CD14-positive monocyte (primary cell): Measurements from ENCODE around the gene CDK4. TPM values are rescaled to one million over a fixed set of nuclear protein-coding genes. Genes with fewer than 3 reads are reported as not detected.

Experiments
- DNase-seq, 3 donors: peaks; one replicate each; pipeline ENCODE4 v3.0.0-alpha.2; 2011 to 2022
- H2AFZ ChIP-seq: 2 replicates; pipeline ENCODE4 v1.6.0; 2012; ENCODE audit warnings: mild to moderate bottlenecking, low read depth, low read length, inconsistent platforms; ENCODE audit not compliant: insufficient read depth, poor library complexity, severe bottlenecking
- H3K27ac ChIP-seq, 2 donors: 1 replicate in 1 of 2; 2 replicates in 1 of 2; pipeline ENCODE4 v1.5.1; 2012 to 2013; ENCODE audit warnings: low read length in 2 of 2, control low read depth in 1 of 2, inconsistent platforms in 1 of 2, low read depth in 1 of 2, mild to moderate bottlenecking in 1 of 2
- H3K27me3 ChIP-seq, 2 donors: one replicate each; pipeline versions ENCODE4 v1.6.0 to v1.6.1; 2011 to 2013; ENCODE audit warnings: low read length in 2 of 2; ENCODE audit not compliant: control insufficient read depth in 2 of 2, insufficient read depth in 2 of 2
- H3K36me3 ChIP-seq, 2 donors: replicated peaks in 1 of 2; 1 replicate in 1 of 2; 2 replicates in 1 of 2; pipeline versions ENCODE4 v1.5.1 to v1.6.1; 2012 to 2013; ENCODE audit warnings: low read length in 2 of 2, control low read depth in 1 of 2, inconsistent platforms in 1 of 2, mild to moderate bottlenecking in 1 of 2; ENCODE audit not compliant: insufficient read depth in 2 of 2, control insufficient read depth in 1 of 2
- H3K4me1 ChIP-seq, 2 donors: 1 replicate in 1 of 2; 2 replicates in 1 of 2; pipeline versions ENCODE4 v1.5.1 to v1.6.1; 2012 to 2013; ENCODE audit warnings: low read length in 2 of 2, control low read depth in 1 of 2, inconsistent platforms in 1 of 2, mild to moderate bottlenecking in 1 of 2, moderate library complexity in 1 of 2; ENCODE audit not compliant: insufficient read depth in 2 of 2, control insufficient read depth in 1 of 2
- H3K4me2 ChIP-seq: replicated peaks from 2 replicates; pipeline ENCODE3; 2012; ENCODE audit warnings: low read length, moderate library complexity, mild to moderate bottlenecking; ENCODE audit not compliant: poor library complexity, severe bottlenecking; ENCODE audit errors: extremely low read depth
- H3K4me3 ChIP-seq, 3 experiments: fragments of 200-600 bp in 1 of 3; sonication (generic) in 1 of 3; replicated peaks in 1 of 3; 1 replicate in 2 of 3; 2 replicates in 1 of 3; pipeline ENCODE4 v1.5.1; 2011 to 2013; ENCODE audit warnings: low read length in 3 of 3, mild to moderate bottlenecking in 3 of 3, control low read depth in 2 of 3, low read depth in 2 of 3, inconsistent platforms in 1 of 3, moderate library complexity in 1 of 3
- H3K79me2 ChIP-seq: 2 replicates; pipeline ENCODE4 v1.6.0; 2012; ENCODE audit warnings: mild to moderate bottlenecking, control low read depth, inconsistent platforms, low read length, moderate library complexity; ENCODE audit not compliant: insufficient read depth
- H3K9ac ChIP-seq: 2 replicates; pipeline ENCODE4 v1.6.0; 2017; ENCODE audit warnings: low read length, mild to moderate bottlenecking; ENCODE audit not compliant: insufficient read depth, poor library complexity, severe bottlenecking
- H3K9me3 ChIP-seq, 2 donors: replicated peaks in 1 of 2; 1 replicate in 1 of 2; 2 replicates in 1 of 2; pipeline versions ENCODE4 v1.5.1 to v1.6.1; 2012 to 2013; ENCODE audit warnings: low read length in 2 of 2, control low read depth in 1 of 2; ENCODE audit not compliant: control insufficient read depth in 1 of 2, insufficient read depth in 1 of 2
- H4K20me1 ChIP-seq: 2 replicates; pipeline ENCODE4 v1.6.0; 2012; ENCODE audit warnings: mild to moderate bottlenecking, low read length, control low read depth, moderate library complexity; ENCODE audit not compliant: insufficient read depth
- H3K27ac Mint-ChIP-seq, 7 donors: one replicate each; pipeline ENCODE4 v1.8.0; 2020; ENCODE audit warnings: mild to moderate bottlenecking in 7 of 7, mixed read lengths in 7 of 7, moderate library complexity in 6 of 7, inconsistent platforms in 2 of 7
- H3K27me3 Mint-ChIP-seq, 3 donors: one replicate each; pipeline ENCODE4 v1.8.0; 2021 to 2022; ENCODE audit warnings: low read depth in 3 of 3, mild to moderate bottlenecking in 3 of 3, mixed read lengths in 3 of 3, moderate library complexity in 3 of 3, inconsistent platforms in 1 of 3
- H3K36me3 Mint-ChIP-seq, 2 donors: one replicate each; pipeline ENCODE4 v1.8.0; 2020; ENCODE audit warnings: mixed read lengths in 2 of 2, inconsistent platforms in 1 of 2, mild to moderate bottlenecking in 1 of 2
- H3K4me1 Mint-ChIP-seq: one replicate; pipeline ENCODE4 v1.8.0; 2020; ENCODE audit warnings: mild to moderate bottlenecking, mixed read lengths
- H3K4me3 Mint-ChIP-seq, 2 donors: one replicate each; pipeline ENCODE4 v1.8.0; 2020; ENCODE audit warnings: mild to moderate bottlenecking in 2 of 2, mixed read lengths in 2 of 2, moderate library complexity in 1 of 2
- H3K9me3 Mint-ChIP-seq, 7 donors: one replicate each; pipeline ENCODE4 v1.8.0; 2020 to 2022; ENCODE audit warnings: mixed read lengths in 7 of 7, mild to moderate bottlenecking in 6 of 7, moderate library complexity in 6 of 7, inconsistent platforms in 2 of 7
- WGBS: methylation state at CpG from one replicate; pipeline ENCODE4 v1.1.5; 2013; ENCODE audit warnings: missing lambda C conversion rate; ENCODE audit not compliant: insufficient coverage; 5-methylcytosine and 5-hydroxymethylcytosine counted together
- intact Hi-C, 2 donors: fragments of 100-400 bp; cut with micrococcal nuclease; formaldehyde crosslinking; loops; one replicate each; pipeline versions ENCODE4 v1.15.0 to v1.15.1; 2023
- polyA plus RNA-seq, 3 donors: library from polyadenylated mRNA; depleted of rRNA in 1 of 3; unstranded in 2 of 3; stranded (reverse) in 1 of 3; fragments of 300-500 nt in 2 of 3; fragments of >200 nt in 1 of 3; fragmentation: Illumina TruSeq in 2 of 3; gene quantifications; 1 replicate in 2 of 3; 2 replicates in 1 of 3; pipeline ENCODE4 v1.2.3, GENCODE V29; 2012 to 2021
- TF ChIP-seq, protein P1 (sequence below): fragments of 200-600 bp; IDR thresholded peaks from one replicate; pipeline ENCODE4 v1.8.0; 2022; ENCODE audit warnings: antibody characterized with exemption, mild to moderate bottlenecking

The CDK4 gene
- polyA plus RNA-seq, 3 donors: 26.2 to 38.4 (median 27.4) TPM

- H3K27me3 ChIP-seq: peaks cover 37 to 56% of the 10 kb centered on the region in 2 donors
- peaks cover 16 to 19% of the 10 kb centered on the region in 2 donors for H3K36me3 Mint-ChIP-seq
- H3K36me3 ChIP-seq: peaks cover 0 to 4% of the 10 kb centered on the region in 2 donors
- no peaks in the 10 kb centered on the region for H3K79me2 ChIP-seq
- H4K20me1 ChIP-seq: no peaks in the 10 kb centered on the region
- peaks cover 0 to 13% of the 10 kb centered on the region in 2 donors for H3K9me3 ChIP-seq
- H3K4me1 Mint-ChIP-seq: peaks cover 31% of the 10 kb centered on the region
- H3K27ac Mint-ChIP-seq: no peak overlapping the region
- no peak for DNase-seq
- no peak overlapping the region for H3K27ac ChIP-seq
- TF ChIP-seq, protein P1, sequence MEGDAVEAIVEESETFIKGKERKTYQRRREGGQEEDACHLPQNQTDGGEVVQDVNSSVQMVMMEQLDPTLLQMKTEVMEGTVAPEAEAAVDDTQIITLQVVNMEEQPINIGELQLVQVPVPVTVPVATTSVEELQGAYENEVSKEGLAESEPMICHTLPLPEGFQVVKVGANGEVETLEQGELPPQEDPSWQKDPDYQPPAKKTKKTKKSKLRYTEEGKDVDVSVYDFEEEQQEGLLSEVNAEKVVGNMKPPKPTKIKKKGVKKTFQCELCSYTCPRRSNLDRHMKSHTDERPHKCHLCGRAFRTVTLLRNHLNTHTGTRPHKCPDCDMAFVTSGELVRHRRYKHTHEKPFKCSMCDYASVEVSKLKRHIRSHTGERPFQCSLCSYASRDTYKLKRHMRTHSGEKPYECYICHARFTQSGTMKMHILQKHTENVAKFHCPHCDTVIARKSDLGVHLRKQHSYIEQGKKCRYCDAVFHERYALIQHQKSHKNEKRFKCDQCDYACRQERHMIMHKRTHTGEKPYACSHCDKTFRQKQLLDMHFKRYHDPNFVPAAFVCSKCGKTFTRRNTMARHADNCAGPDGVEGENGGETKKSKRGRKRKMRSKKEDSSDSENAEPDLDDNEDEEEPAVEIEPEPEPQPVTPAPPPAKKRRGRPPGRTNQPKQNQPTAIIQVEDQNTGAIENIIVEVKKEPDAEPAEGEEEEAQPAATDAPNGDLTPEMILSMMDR: no peak
- peaks cover 0 to 18% (median 5%) of the 10 kb centered on the region in 7 donors for H3K9me3 Mint-ChIP-seq
- peak overlapping the region; percentile 80 for H2AFZ ChIP-seq
- peak overlapping the region; percentile 45 for H3K9ac ChIP-seq
- H3K4me3 ChIP-seq: peak overlapping the region in 2 of 3 experiments; percentile 41 to 73
- H3K4me3 Mint-ChIP-seq: peak overlapping the region; percentile 67 to 95
- H3K4me2 ChIP-seq: peak overlapping the region; percentile 81
- H3K4me1 ChIP-seq: peaks cover 28 to 29% of the 10 kb centered on the region in 2 donors
- H3K27me3 Mint-ChIP-seq: peaks cover 51 to 55% (median 54%) of the 10 kb centered on the region in 3 donors
- 19% methylated on average over 17 of the region's 17 CpGs for WGBS
- intact Hi-C loops: no loop called here
Observed at GRCh38 chr12:57764662-57765002, 12.5 kb upstream of the CDK4 start.

DNA sequence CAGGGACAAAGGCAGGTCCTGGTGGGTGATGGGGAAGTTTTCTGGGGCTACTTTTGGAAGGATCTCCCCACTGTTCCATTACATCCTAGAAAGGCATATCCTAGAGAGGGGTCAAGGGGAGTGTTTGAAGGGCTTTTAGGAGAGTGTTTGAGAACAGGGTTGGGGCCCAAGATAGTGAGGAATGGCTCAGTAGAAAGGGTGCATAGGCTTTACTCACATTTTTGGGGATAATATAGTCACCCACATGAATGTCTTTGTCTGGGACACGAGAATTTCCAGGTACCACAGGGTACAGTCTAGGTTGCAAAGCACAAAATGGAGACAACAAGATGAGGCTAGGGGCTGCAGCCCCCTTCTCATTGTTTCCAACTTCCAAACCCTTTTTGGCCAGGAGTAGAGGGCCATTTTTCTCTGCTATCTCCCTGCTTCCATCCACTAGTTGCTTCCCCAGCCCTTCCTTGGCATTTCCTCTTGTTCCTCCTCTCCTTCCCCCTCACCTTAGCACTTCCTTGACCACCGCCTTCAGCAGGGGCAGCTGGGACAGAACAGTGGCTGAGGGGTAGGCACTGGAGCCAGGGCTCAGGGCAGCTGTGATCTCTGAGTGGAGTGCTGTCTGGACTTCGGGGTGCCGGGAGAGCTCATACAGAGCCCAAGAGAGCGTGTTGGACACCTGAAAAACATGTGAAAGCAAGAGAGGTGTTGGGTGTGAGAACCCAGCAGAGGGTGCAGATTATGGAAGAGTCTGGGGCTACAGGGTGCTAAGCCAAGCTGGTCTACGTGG is 12.0 kb upstream of the CDK4 start:
- no peaks in the 10 kb centered on the region for H4K20me1 ChIP-seq
- peaks cover 28 to 29% of the 10 kb centered on the region in 2 donors for H3K4me1 ChIP-seq
- H3K9me3 ChIP-seq: peaks cover 0 to 13% of the 10 kb centered on the region in 2 donors
- H3K9ac ChIP-seq: no peak overlapping the region
- no peak overlapping the region for H3K27ac ChIP-seq
- intact Hi-C loops: no loop called here
- Mint-ChIP-seq H3K27me3 (peaks cover 51 to 55% (median 52%) of the 10 kb centered on the region in 3 donors), H3K36me3 (peaks cover 12 to 18% of the 10 kb centered on the region in 2 donors), H3K9me3 (peaks cover 0 to 18% (median 5%) of the 10 kb centered on the region in 7 donors), H3K27ac (peak overlapping the region in 2 of 7 donors; percentile 6 to 12), H3K4me3 (peak overlapping the region; percentile 3 to 95), H3K4me1 (peaks cover 31% of the 10 kb centered on the region)
- H2AFZ ChIP-seq: no peak overlapping the region
- peak overlapping the region in 1 of 3 experiments; percentile 73 for H3K4me3 ChIP-seq
- TF ChIP-seq, protein P1: no peak
- no peaks in the 10 kb centered on the region for H3K79me2 ChIP-seq
- peak overlapping the region; percentile 81 for H3K4me2 ChIP-seq
- peaks cover 37 to 56% of the 10 kb centered on the region in 2 donors for H3K27me3 ChIP-seq
- H3K36me3 ChIP-seq: peaks cover 0 to under 1% of the 10 kb centered on the region in 2 donors
- DNase-seq: no peak
- 78% methylated on average over 4 of the region's 6 CpGs for WGBS
